H9 (cell line): ENCODE measurements around the gene MRPL54. TPM values are rescaled to one million over a fixed set of nuclear protein-coding genes. Genes with fewer than 3 reads are reported as not detected.

Experiments
- DNase-seq: peaks from one replicate; pipeline ENCODE4 v3.0.0-alpha.2; 2017
- H2AFZ ChIP-seq: one replicate; pipeline ENCODE4 v1.6.1; 2013; ENCODE audit warnings: mild to moderate bottlenecking, low read length, control low read depth, moderate library complexity
- H2AK5ac ChIP-seq: 2 replicates; pipeline ENCODE4 v1.6.1; 2013; ENCODE audit warnings: low read length, control low read depth, mixed read lengths; ENCODE audit not compliant: insufficient read length
- H2BK120ac ChIP-seq: one replicate; pipeline ENCODE4 v1.6.1; 2013; ENCODE audit warnings: low read depth, mild to moderate bottlenecking, low read length, control low read depth, inconsistent platforms; ENCODE audit not compliant: poor library complexity, severe bottlenecking
- H2BK12ac ChIP-seq: 2 replicates; pipeline ENCODE4 v1.6.1; 2013; ENCODE audit warnings: low read length, control low read depth, mixed read lengths, low read depth; ENCODE audit not compliant: insufficient read length
- H2BK15ac ChIP-seq: 2 replicates; pipeline ENCODE4 v1.6.1; 2013; ENCODE audit warnings: low read depth, low read length, control low read depth
- H2BK20ac ChIP-seq: one replicate; pipeline ENCODE4 v1.6.1; 2013; ENCODE audit warnings: low read depth, mild to moderate bottlenecking, low read length, control low read depth, inconsistent platforms; ENCODE audit not compliant: poor library complexity, severe bottlenecking
- H2BK5ac ChIP-seq: 2 replicates; pipeline ENCODE4 v1.6.1; 2013; ENCODE audit warnings: low read length, control low read depth, mixed read lengths; ENCODE audit not compliant: insufficient read length
- H3K14ac ChIP-seq: 2 replicates; pipeline ENCODE4 v1.6.1; 2013; ENCODE audit warnings: low read length, control low read depth; ENCODE audit not compliant: insufficient read depth
- H3K18ac ChIP-seq: 2 replicates; pipeline ENCODE4 v1.6.1; 2013; ENCODE audit warnings: low read depth, mild to moderate bottlenecking, mixed read lengths, low read length, control low read depth; ENCODE audit not compliant: insufficient read length
- H3K23ac ChIP-seq: 2 replicates; pipeline ENCODE4 v1.6.1; 2013; ENCODE audit warnings: low read length, control low read depth, mixed read lengths, low read depth; ENCODE audit not compliant: insufficient read length
- H3K23me2 ChIP-seq: 2 replicates; pipeline ENCODE4 v1.6.1; 2013; ENCODE audit warnings: low read depth, mild to moderate bottlenecking, mixed read lengths, low read length, control low read depth; ENCODE audit not compliant: insufficient read length, poor library complexity, severe bottlenecking
- H3K27ac ChIP-seq: 2 replicates; pipeline ENCODE4 v1.5.1; 2013; ENCODE audit warnings: low read length, control low read depth, mixed read lengths, low read depth; ENCODE audit not compliant: insufficient read length
- H3K27me3 ChIP-seq: 2 replicates; pipeline ENCODE4 v1.6.1; 2013; ENCODE audit warnings: low read length, control low read depth, inconsistent platforms; ENCODE audit not compliant: insufficient read depth
- H3K4ac ChIP-seq: 2 replicates; pipeline ENCODE4 v1.6.1; 2013; ENCODE audit warnings: low read depth, mild to moderate bottlenecking, control low read depth, inconsistent platforms, low read length, moderate library complexity
- H3K4me1 ChIP-seq: 2 replicates; pipeline ENCODE4 v1.6.1; 2013; ENCODE audit warnings: low read length, control low read depth, inconsistent platforms; ENCODE audit not compliant: insufficient read depth
- H3K4me2 ChIP-seq: 2 replicates; pipeline ENCODE4 v1.6.1; 2013; ENCODE audit warnings: low read length, control low read depth, mixed read lengths; ENCODE audit not compliant: insufficient read length, insufficient read depth
- H3K56ac ChIP-seq: 2 replicates; pipeline ENCODE4 v1.6.1; 2013; ENCODE audit warnings: low read depth, mild to moderate bottlenecking, mixed read lengths, low read length, control low read depth; ENCODE audit not compliant: insufficient read length
- H3K79me1 ChIP-seq: 2 replicates; pipeline ENCODE4 v1.6.1; 2013; ENCODE audit warnings: low read depth, mild to moderate bottlenecking, moderate library complexity, low read length, control low read depth, inconsistent platforms; ENCODE audit not compliant: insufficient read depth, poor library complexity, severe bottlenecking
- H3K79me2 ChIP-seq: 2 replicates; pipeline ENCODE4 v1.6.1; 2013; ENCODE audit warnings: low read length, control low read depth, inconsistent platforms; ENCODE audit not compliant: insufficient read depth
- H3K9ac ChIP-seq: 2 replicates; pipeline ENCODE4 v1.6.1; 2013; ENCODE audit warnings: low read length, control low read depth, mixed read lengths; ENCODE audit not compliant: insufficient read length; ENCODE audit errors: extremely low read depth
- H3K9me3 ChIP-seq: one replicate; pipeline ENCODE4 v1.6.1; 2013; ENCODE audit warnings: low read depth, low read length, inconsistent platforms; ENCODE audit not compliant: control insufficient read depth
- H3T11ph ChIP-seq: one replicate; pipeline ENCODE4 v1.6.1; 2013; ENCODE audit warnings: mild to moderate bottlenecking, low read length, control low read depth, inconsistent platforms
- H4K20me1 ChIP-seq: one replicate; pipeline ENCODE4 v1.6.1; 2013; ENCODE audit not compliant: control insufficient read depth, insufficient read length, insufficient read depth
- H4K5ac ChIP-seq: 2 replicates; pipeline ENCODE4 v1.6.1; 2013; ENCODE audit warnings: low read depth, mild to moderate bottlenecking, mixed read lengths, low read length, control low read depth; ENCODE audit not compliant: insufficient read length
- H4K8ac ChIP-seq: replicated peaks from 2 replicates; pipeline ENCODE4 v1.6.1; 2013; ENCODE audit warnings: low read length, control low read depth, mixed read lengths, low read depth; ENCODE audit not compliant: insufficient read length
- H4K91ac ChIP-seq: 2 replicates; pipeline ENCODE4 v1.6.1; 2013; ENCODE audit warnings: low read depth, mild to moderate bottlenecking, moderate library complexity, mixed read lengths, low read length, control low read depth; ENCODE audit not compliant: insufficient read length
- H3K27ac Mint-ChIP-seq, 3 experiments: 2 replicates in 2 of 3; 3 replicates in 1 of 3; pipeline ENCODE4 v1.8.0; 2020 to 2021; ENCODE audit warnings: mixed read lengths in 3 of 3, mild to moderate bottlenecking in 1 of 3, moderate library complexity in 1 of 3
- H3K27me3 Mint-ChIP-seq: 2 replicates; pipeline ENCODE4 v1.8.0; 2021; ENCODE audit warnings: low read depth, mild to moderate bottlenecking, moderate library complexity, mixed read lengths
- H3K36me3 Mint-ChIP-seq, 3 experiments: 2 replicates in 2 of 3; 3 replicates in 1 of 3; pipeline ENCODE4 v1.8.0; 2020 to 2021; ENCODE audit warnings: low read depth in 3 of 3, mixed read lengths in 3 of 3; ENCODE audit not compliant: insufficient read depth in 1 of 3
- H3K4me1 Mint-ChIP-seq, 2 experiments: 2 replicates each; pipeline ENCODE4 v1.8.0; 2020; ENCODE audit warnings: mixed read lengths in 2 of 2
- H3K4me3 Mint-ChIP-seq, 2 experiments: 2 replicates in 1 of 2; 3 replicates in 1 of 2; pipeline ENCODE4 v1.8.0; 2020 to 2021; ENCODE audit warnings: mild to moderate bottlenecking in 2 of 2, mixed read lengths in 2 of 2, moderate library complexity in 1 of 2
- H3K9me3 Mint-ChIP-seq, 2 experiments: 2 replicates in 1 of 2; 3 replicates in 1 of 2; pipeline ENCODE4 v1.8.0; 2020; ENCODE audit warnings: mild to moderate bottlenecking in 2 of 2, mixed read lengths in 2 of 2, moderate library complexity in 1 of 2
- CTCF ChIP-seq: fragments of 200-600 bp; sonication (generic); conservative IDR thresholded peaks from 3 replicates; pipeline ENCODE4 v1.8.0; 2021; ENCODE audit warnings: antibody characterized with exemption, mild to moderate bottlenecking
- WGBS: extraction: QIAGEN DNeasy Blood & Tissue Kit; methylation state at CpG from one replicate; pipeline ENCODE4 v1.1.7; 2013; ENCODE audit warnings: missing lambda C conversion rate, low lambda C conversion rate, mixed read lengths; ENCODE audit not compliant: insufficient read length; ENCODE audit errors: extremely low coverage; 5-methylcytosine and 5-hydroxymethylcytosine counted together
- total RNA-seq: library from RNA; stranded (reverse); gene quantifications from 2 replicates; pipeline ENCODE4 v1.2.1, GENCODE V29; 2021

Gene MRPL54
- total RNA-seq, 1 experiment from 2014 or later = 60.0 TPM

DNA sequence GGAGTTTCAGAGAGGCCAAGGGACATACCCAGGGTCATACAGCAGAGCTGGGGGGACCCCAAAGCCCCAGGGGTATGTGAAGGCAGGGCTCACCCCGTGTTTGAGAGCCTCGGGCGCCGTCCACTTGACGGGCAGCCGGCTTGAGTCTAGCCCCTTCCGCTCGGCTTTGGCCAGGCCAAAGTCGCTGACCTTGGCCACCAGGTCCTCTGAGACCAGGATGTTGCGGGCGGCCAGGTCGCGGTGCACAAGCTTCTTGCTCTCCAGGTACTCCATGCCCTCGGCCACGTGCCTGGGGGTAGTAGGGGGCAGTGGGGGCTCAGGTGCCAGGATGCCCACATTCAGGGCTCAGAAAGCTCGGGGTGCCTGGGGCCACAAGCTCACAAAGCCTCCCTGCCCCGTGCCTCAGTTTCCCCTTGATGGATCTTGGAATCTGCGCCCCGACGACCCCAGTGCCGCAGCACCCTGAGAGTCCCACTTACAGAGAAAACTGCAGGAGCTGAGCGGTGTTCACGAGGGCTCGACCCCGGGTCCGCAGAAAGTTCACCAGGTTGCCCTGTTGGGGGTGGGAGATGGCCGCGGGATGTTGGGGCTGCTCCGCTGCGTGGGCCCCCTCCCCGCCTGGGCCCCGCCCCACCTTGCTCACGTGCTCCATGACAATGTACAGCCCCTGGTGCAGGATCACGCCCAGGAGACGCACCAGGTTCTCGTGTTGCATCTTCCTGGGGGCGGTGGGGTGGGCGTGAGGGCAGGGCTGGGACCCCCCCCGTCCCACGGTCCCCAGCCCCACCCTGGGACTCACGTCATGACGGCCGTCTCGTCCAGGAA, 16.6 kb downstream of the MRPL54 start:
- H2AFZ ChIP-seq = no peak overlapping the region
- H3T11ph ChIP-seq = no peak overlapping the region
- H2BK120ac ChIP-seq = no peak overlapping the region
- no peak overlapping the region for H2BK20ac ChIP-seq
- H4K91ac ChIP-seq = no peak overlapping the region
- Mint-ChIP-seq H3K9me3 (peaks cover 21 to 23% of the 10 kb centered on the region in 2 experiments), H3K27me3 (peaks cover 18% of the 10 kb centered on the region), H3K27ac (no peak overlapping the region), H3K4me1 (peaks cover 0 to 5% of the 10 kb centered on the region in 2 experiments; a peak in 1 of 4 replicates), H3K4me3 (no peak overlapping the region), H3K36me3 (peaks cover 21 to 24% (median 21%) of the 10 kb centered on the region in 3 experiments)
- no peak overlapping the region for H3K23ac ChIP-seq
- no peaks in the 10 kb centered on the region for H3K79me2 ChIP-seq
- TF ChIP-seq CTCF = no peak
- no peak for DNase-seq
- WGBS = no CpG with 5 or more reads among the region's 44 CpGs
- no peak overlapping the region for H2BK12ac ChIP-seq
- no peak overlapping the region for H4K5ac ChIP-seq
- H3K14ac ChIP-seq = no peak overlapping the region
- no peak overlapping the region for H3K27ac ChIP-seq
- no peaks in the 10 kb centered on the region for H3K27me3 ChIP-seq
- H3K56ac ChIP-seq = no peak overlapping the region
- no peak overlapping the region for H2AK5ac ChIP-seq
- H2BK15ac ChIP-seq = no peak overlapping the region
- H3K4me2 ChIP-seq = no peak overlapping the region
- H4K20me1 ChIP-seq = no peaks in the 10 kb centered on the region
- H3K9me3 ChIP-seq = peaks cover 19% of the 10 kb centered on the region
- H3K4me1 ChIP-seq = no peaks in the 10 kb centered on the region
- no peak overlapping the region for H3K18ac ChIP-seq
- H3K4ac ChIP-seq = no peak overlapping the region
- H2BK5ac ChIP-seq = no peak overlapping the region
- H3K23me2 ChIP-seq = no peaks in the 10 kb centered on the region
- H3K9ac ChIP-seq = no peak overlapping the region
- no peak overlapping the region for H4K8ac ChIP-seq
- H3K79me1 ChIP-seq = no peaks in the 10 kb centered on the region
